K562 (cell line): ENCODE measurements around the gene ABAT. TPM values are rescaled to one million over a fixed set of nuclear protein-coding genes. Genes with fewer than 3 reads are reported as not detected.

Experiments
- ATAC-seq: fragments of 200-7000 bp; cut with Tn5 transposase; 3 replicates; pipeline ENCODE4 v1.9.1; 2020; ENCODE audit warnings: moderate library complexity
- BruUV-seq: library from RNA; stranded (reverse); fragments of 400-500 nt; replicated peaks from 2 replicates; lab custom pipeline; 2021; lab: Mats Ljungman, UMichigan
- CTCF ChIA-PET: fragments of 300-600 bp; formaldehyde crosslinking; extraction: SDS; loops from one replicate; lab custom pipeline; 2021; ENCODE audit warnings: low intra/inter-chr PET ratio; lab: Yijun Ruan, JAX
- POLR2A ChIA-PET: fragments of 300-600, 350-650 bp; sonication (Branson Sonifier 250); formaldehyde crosslinking; extraction: SDS; loops from one replicate; lab custom pipeline; 2021; ENCODE audit warnings: antibody characterized with exemption, inconsistent platforms; lab: Yijun Ruan, JAX
- DNase-seq, 4 experiments: peaks; one replicate each; pipeline versions ENCODE4 v3.0.0 to v3.0.0-alpha.2; 2011 to 2018; ENCODE audit warnings: low spot score in 3 of 4, mixed read lengths in 3 of 4; ENCODE audit errors: extremely low read depth in 1 of 4
- FAIRE-seq: peaks from 2 replicates; lab custom pipeline; 2011; peaks lifted over from hg19 to GRCh38; lab: Jason Lieb, UNC
- H2AFZ ChIP-seq: 2 replicates; pipeline ENCODE4 v1.6.0; 2011; ENCODE audit warnings: low read depth, low read length, control low read depth, inconsistent platforms
- H3K27ac ChIP-seq: fragments of 200-600 bp; 3 replicates; pipeline ENCODE4 v1.8.0; 2011; ENCODE audit warnings: low read depth, mild to moderate bottlenecking, control low read depth, inconsistent platforms, low read length, moderate library complexity, mixed read lengths; ENCODE audit errors: extremely low read depth
- H3K27me3 ChIP-seq, 2 experiments: fragments of 300-600 bp in 1 of 2; 2 replicates in 1 of 2; 3 replicates in 1 of 2; pipeline versions ENCODE4 v1.6.0 to v1.8.0; 2011; ENCODE audit warnings: inconsistent platforms in 2 of 2, low read length in 2 of 2, mild to moderate bottlenecking in 1 of 2, mixed read lengths in 1 of 2, moderate library complexity in 1 of 2; ENCODE audit not compliant: control insufficient read depth in 2 of 2, insufficient read depth in 2 of 2
- H3K36me3 ChIP-seq: fragments of 300-600 bp; 3 replicates; pipeline ENCODE4 v1.8.0; 2011; ENCODE audit warnings: mild to moderate bottlenecking, low read length, inconsistent platforms; ENCODE audit not compliant: control insufficient read depth, insufficient read depth
- H3K4me1 ChIP-seq, 2 experiments: fragments of 200-600 bp in 1 of 2; replicated peaks in 1 of 2; 2 replicates in 1 of 2; 3 replicates in 1 of 2; pipeline versions ENCODE4 v1.5.1 to v1.8.0; 2011; ENCODE audit warnings: inconsistent platforms in 2 of 2, low read length in 2 of 2, mild to moderate bottlenecking in 1 of 2, mixed read lengths in 1 of 2, moderate library complexity in 1 of 2; ENCODE audit not compliant: control insufficient read depth in 2 of 2, insufficient read depth in 2 of 2
- H3K4me2 ChIP-seq: 2 replicates; pipeline ENCODE4 v1.6.1; 2011; ENCODE audit warnings: low read length, control low read depth, inconsistent platforms, mixed read lengths; ENCODE audit not compliant: insufficient read depth
- H3K4me3 ChIP-seq: fragments of 200-600 bp; sonication (generic), shearing (Covaris generic); 2 replicates; pipeline ENCODE4 v1.5.1; 2016; ENCODE audit warnings: control low read depth, inconsistent platforms
- H3K79me2 ChIP-seq: fragments of 200-600 bp; 3 replicates; pipeline ENCODE4 v1.8.0; 2011; ENCODE audit warnings: low read length, inconsistent platforms; ENCODE audit not compliant: control insufficient read depth, insufficient read depth
- H3K9ac ChIP-seq, 2 experiments: 2 replicates each; pipeline versions ENCODE4 v1.6.0 to v1.6.1; 2011; ENCODE audit warnings: low read depth in 2 of 2, low read length in 2 of 2, control low read depth in 1 of 2, inconsistent platforms in 1 of 2, mild to moderate bottlenecking in 1 of 2, mixed read lengths in 1 of 2; ENCODE audit not compliant: insufficient read depth in 1 of 2
- H3K9me1 ChIP-seq: one replicate; pipeline ENCODE4 v1.6.0; 2011; ENCODE audit warnings: inconsistent platforms, mild to moderate bottlenecking, low read length, moderate library complexity; ENCODE audit not compliant: control insufficient read depth, insufficient read depth
- H3K9me3 ChIP-seq: replicated peaks from 2 replicates; pipeline ENCODE4 v1.5.1; 2011; ENCODE audit warnings: low read depth, low read length, inconsistent platforms; ENCODE audit not compliant: control insufficient read depth, insufficient read depth
- H4K20me1 ChIP-seq: replicated peaks from 2 replicates; pipeline ENCODE4 v1.6.1; 2011; ENCODE audit warnings: low read length, inconsistent platforms, mixed read lengths; ENCODE audit not compliant: control insufficient read depth, insufficient read depth
- BCOR ChIP-seq: fragments of 450-650 bp; IDR thresholded peaks from 2 replicates; pipeline ENCODE4 v1.6.1; 2016
- EGR1 ChIP-seq: fragments of 450-650 bp; conservative IDR thresholded peaks from 2 replicates; pipeline ENCODE4 v1.6.1; 2017; ENCODE audit warnings: mild to moderate bottlenecking
- LARP7 ChIP-seq: fragments of 450-650 bp; IDR thresholded peaks from 2 replicates; pipeline ENCODE4 v1.6.1; 2016
- MTA1 ChIP-seq: fragments of 450-650 bp; IDR thresholded peaks from 2 replicates; pipeline ENCODE4 v1.6.1; 2017; ENCODE audit warnings: borderline replicate concordance
- PYGO2 ChIP-seq: fragments of 450-650 bp; IDR thresholded peaks from 2 replicates; pipeline ENCODE4 v1.6.1; 2016; ENCODE audit warnings: mild to moderate bottlenecking, missing genetic modification characterization, moderate library complexity, missing compliant biosample characterization
- RBM25 ChIP-seq: fragments of 200-400 bp; formaldehyde crosslinking; IDR thresholded peaks from 2 replicates; pipeline ENCODE4 v1.6.1; 2018; ENCODE audit warnings: low read length, low read depth, moderate library complexity; ENCODE audit not compliant: severe bottlenecking
- STAT5B ChIP-seq: fragments of 250-450 bp; sonication (Bioruptor Pico); IDR thresholded peaks from 2 replicates; pipeline ENCODE4 v1.8.0; 2021; ENCODE audit warnings: mild to moderate bottlenecking, inconsistent platforms
- TOE1 ChIP-seq, 2 experiments: fragments of 450-650 bp in 1 of 2; sonication (generic) in 1 of 2; formaldehyde crosslinking in 1 of 2; IDR thresholded peaks; 2 replicates each; pipeline versions ENCODE4 v1.7.1 to v1.8.0; 2016 to 2022; ENCODE audit warnings: borderline replicate concordance in 2 of 2, mild to moderate bottlenecking in 2 of 2, antibody characterized with exemption in 1 of 2, inconsistent platforms in 1 of 2, low read depth in 1 of 2, missing genetic modification reagents in 1 of 2, moderate library complexity in 1 of 2
- ZNF133 ChIP-seq: fragments of 250-450 bp; sonication (Bioruptor Pico); IDR thresholded peaks from 2 replicates; pipeline ENCODE4 v1.4.0; 2020; ENCODE audit warnings: mild to moderate bottlenecking
- ZNF212 ChIP-seq: fragments of 450-650 bp; formaldehyde crosslinking; IDR thresholded peaks from 2 replicates; pipeline ENCODE4 v1.4.0; 2020; ENCODE audit warnings: mild to moderate bottlenecking
- ZNF324 ChIP-seq: fragments of 250-450 bp; sonication (Bioruptor Pico); IDR thresholded peaks from 2 replicates; pipeline ENCODE4 v1.4.0; 2020; ENCODE audit warnings: mild to moderate bottlenecking
- WGBS: fragments of 100-300 bp; shearing (Covaris generic); methylation state at CpG from one replicate; pipeline ENCODE4 v1.1.6; 2016; ENCODE audit warnings: low coverage, mixed read lengths; ENCODE audit not compliant: insufficient coverage; ENCODE audit errors: missing lambda C conversion rate; 5-methylcytosine and 5-hydroxymethylcytosine counted together
- in situ Hi-C: fragments of 300-500 bp; cut with MboI; formaldehyde crosslinking; loops from 4 replicates; pipeline ENCODE4 v1.15.0; 2018; ENCODE audit warnings: inconsistent platforms, mixed read lengths
- intact Hi-C: fragments of 100-400 bp; cut with micrococcal nuclease; formaldehyde crosslinking; loops from 2 replicates; pipeline ENCODE4 v1.14.2; 2022
- polyA plus RNA-seq, 8 experiments: library from polyadenylated mRNA; depleted of rRNA in 4 of 8; stranded (reverse) in 5 of 8; unstranded in 3 of 8; fragments of >200 nt; fragmentation: Nextera tagmentation in 2 of 8; fragmentation: Illumina TruSeq in 1 of 8; extraction: Ambion mirVana in 2 of 8; extraction: Trizol in 1 of 8; gene quantifications; 2 replicates each; pipeline versions ENCODE4 v1.2.1 to v1.2.3, GENCODE V29; 2011 to 2014; ENCODE audit warnings: inconsistent platforms in 1 of 8, missing spikeins in 1 of 8
- total RNA-seq, 7 experiments: library from RNA; depleted of rRNA in 6 of 7; stranded (reverse); fragments of >200 nt in 6 of 7; fragmentation: Illumina TruSeq in 2 of 7; extraction: Trizol in 2 of 7; gene quantifications; 2 replicates each; pipeline versions ENCODE4 v1.2.1 to v1.2.3, GENCODE V29; 2011 to 2021; ENCODE audit warnings: low replicate concordance in 1 of 7
- TF ChIP-seq, protein P1 (sequence below): fragments of 450-650 bp; IDR thresholded peaks from 2 replicates; pipeline ENCODE4 v1.6.1; 2017; ENCODE audit warnings: mild to moderate bottlenecking, moderate library complexity
- TF ChIP-seq, protein P2 (sequence below): sonication (generic); formaldehyde crosslinking; IDR thresholded peaks from 2 replicates; pipeline ENCODE4 v1.8.1; 2022; ENCODE audit warnings: missing genetic modification reagents

Gene ABAT
- total and polyA plus RNA-seq, 9 of the 15 experiments (the other 6 are each of a cell fraction or from before 2014, with no cell fraction given) = 0.01 to 0.49 (median 0.10) TPM

DNA sequence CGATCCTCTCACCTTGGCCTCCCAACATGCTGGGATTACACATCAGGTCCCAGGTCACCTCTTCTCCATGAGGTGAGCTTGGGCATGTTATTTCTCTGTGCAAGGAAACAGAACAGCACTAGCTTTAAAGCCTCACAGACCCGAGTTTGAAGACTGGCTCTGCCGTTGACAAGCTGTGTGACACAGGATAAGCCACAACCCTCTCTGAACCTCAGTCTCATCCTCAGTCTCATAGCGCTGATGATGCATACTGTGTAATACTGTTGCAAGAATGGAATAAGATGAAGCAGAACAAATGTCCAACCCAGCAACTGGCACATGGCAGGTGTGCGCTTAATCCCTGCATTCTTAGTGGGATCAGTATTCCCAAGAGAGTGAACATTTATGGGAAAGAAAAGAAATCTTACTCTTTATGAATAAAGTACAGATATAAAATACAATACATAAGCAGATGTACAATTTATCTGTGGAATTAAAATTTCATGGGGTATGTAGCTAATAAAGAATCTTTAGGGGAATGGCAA, 43.5 kb downstream of the ABAT start:
- 5% methylated on average over 5 of the region's 5 CpGs for WGBS
- H3K36me3 ChIP-seq = no peaks in the 10 kb centered on the region
- no peaks in the 10 kb centered on the region for H3K9me3 ChIP-seq
- H3K4me2 ChIP-seq = no peak overlapping the region
- no peak overlapping the region for H3K9ac ChIP-seq
- TF ChIP-seq ZNF133 (CRISPR knock-in tag) (no peak), MTA1 (no peak), ZNF324 (CRISPR knock-in tag) (no peak), BCOR (no peak), STAT5B (CRISPR knock-in tag) (no peak), RBM25 (no peak), TOE1 (IDR thresholded peaks at IDR 0.05; ENCODE audit: borderline replicate concordance) (no peak), TOE1 (CRISPR knock-in tag; IDR thresholded peaks at IDR 0.05; ENCODE audit: borderline replicate concordance, low read depth) (no peak), PYGO2 (no peak), LARP7 (no peak), EGR1 (no peak), ZNF212 (CRISPR knock-in tag) (no peak)
- TF ChIP-seq, protein P1, sequence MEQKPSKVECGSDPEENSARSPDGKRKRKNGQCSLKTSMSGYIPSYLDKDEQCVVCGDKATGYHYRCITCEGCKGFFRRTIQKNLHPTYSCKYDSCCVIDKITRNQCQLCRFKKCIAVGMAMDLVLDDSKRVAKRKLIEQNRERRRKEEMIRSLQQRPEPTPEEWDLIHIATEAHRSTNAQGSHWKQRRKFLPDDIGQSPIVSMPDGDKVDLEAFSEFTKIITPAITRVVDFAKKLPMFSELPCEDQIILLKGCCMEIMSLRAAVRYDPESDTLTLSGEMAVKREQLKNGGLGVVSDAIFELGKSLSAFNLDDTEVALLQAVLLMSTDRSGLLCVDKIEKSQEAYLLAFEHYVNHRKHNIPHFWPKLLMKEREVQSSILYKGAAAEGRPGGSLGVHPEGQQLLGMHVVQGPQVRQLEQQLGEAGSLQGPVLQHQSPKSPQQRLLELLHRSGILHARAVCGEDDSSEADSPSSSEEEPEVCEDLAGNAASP = no peak
- TF ChIP-seq, protein P2, sequence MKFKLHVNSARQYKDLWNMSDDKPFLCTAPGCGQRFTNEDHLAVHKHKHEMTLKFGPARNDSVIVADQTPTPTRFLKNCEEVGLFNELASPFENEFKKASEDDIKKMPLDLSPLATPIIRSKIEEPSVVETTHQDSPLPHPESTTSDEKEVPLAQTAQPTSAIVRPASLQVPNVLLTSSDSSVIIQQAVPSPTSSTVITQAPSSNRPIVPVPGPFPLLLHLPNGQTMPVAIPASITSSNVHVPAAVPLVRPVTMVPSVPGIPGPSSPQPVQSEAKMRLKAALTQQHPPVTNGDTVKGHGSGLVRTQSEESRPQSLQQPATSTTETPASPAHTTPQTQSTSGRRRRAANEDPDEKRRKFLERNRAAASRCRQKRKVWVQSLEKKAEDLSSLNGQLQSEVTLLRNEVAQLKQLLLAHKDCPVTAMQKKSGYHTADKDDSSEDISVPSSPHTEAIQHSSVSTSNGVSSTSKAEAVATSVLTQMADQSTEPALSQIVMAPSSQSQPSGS (CRISPR knock-in tag) = no peak
- peaks cover 0 to 2% of the 10 kb centered on the region in 2 experiments; a peak in 1 of 5 replicates for H3K4me1 ChIP-seq
- intact Hi-C loops = no loop called here
- in situ Hi-C loops = no loop called here
- no TSS peak for BruUV-seq
- DNase-seq = no peak
- H2AFZ ChIP-seq = no peak overlapping the region
- H3K27ac ChIP-seq = no peak overlapping the region
- no peak for FAIRE-seq
- ChIA-PET CTCF (no interaction called here), POLR2A (no interaction called here)
- no peak overlapping the region for H3K4me3 ChIP-seq
- peaks cover 34 to 60% of the 10 kb centered on the region in 2 experiments; a peak in 4 of 5 replicates for H3K27me3 ChIP-seq
- no peaks in the 10 kb centered on the region for H4K20me1 ChIP-seq
- no peak for ATAC-seq
- H3K79me2 ChIP-seq = no peaks in the 10 kb centered on the region
- no peaks in the 10 kb centered on the region for H3K9me1 ChIP-seq
